GM13976 (cell line): ENCODE results near the gene SSH2.

Source experiments
- DNase-seq: peaks from one replicate; pipeline ENCODE4 v3.0.0; 2012; ENCODE audit warnings: low spot score
- CTCF ChIP-seq: IDR thresholded peaks from 2 replicates; pipeline ENCODE4 v1.5.1; 2012; ENCODE audit warnings: borderline replicate concordance, mild to moderate bottlenecking; ENCODE audit not compliant: insufficient read depth; ENCODE audit errors: extremely low read depth, missing control alignments, control extremely low read depth
- in situ Hi-C: fragments of 300-500 bp; cut with MboI; formaldehyde crosslinking; loops from one replicate; pipeline ENCODE4 v1.12.0; 2022; ENCODE audit warnings: low sequenced_read_pairs, mixed read lengths, inconsistent platforms; ENCODE audit not compliant: unreplicated experiment

The SSH2 gene

GRCh38 chr17:29892201-29892600, 37.8 kb downstream of the SSH2 start:
- in situ Hi-C loops = no loop called here
- no peak for TF ChIP-seq CTCF
- no peak for DNase-seq

GRCh38 chr17:29891131-29891530, 38.9 kb downstream of the SSH2 start:
- TF ChIP-seq CTCF = no peak
- in situ Hi-C loops = no loop called here
- DNase-seq = no peak

- TF ChIP-seq CTCF = no peak
- in situ Hi-C loops = no loop called here
- no peak for DNase-seq
These were observed 44.9 kb downstream of the SSH2 start for GRCh38 chr17:29885031-29885640.

DNA sequence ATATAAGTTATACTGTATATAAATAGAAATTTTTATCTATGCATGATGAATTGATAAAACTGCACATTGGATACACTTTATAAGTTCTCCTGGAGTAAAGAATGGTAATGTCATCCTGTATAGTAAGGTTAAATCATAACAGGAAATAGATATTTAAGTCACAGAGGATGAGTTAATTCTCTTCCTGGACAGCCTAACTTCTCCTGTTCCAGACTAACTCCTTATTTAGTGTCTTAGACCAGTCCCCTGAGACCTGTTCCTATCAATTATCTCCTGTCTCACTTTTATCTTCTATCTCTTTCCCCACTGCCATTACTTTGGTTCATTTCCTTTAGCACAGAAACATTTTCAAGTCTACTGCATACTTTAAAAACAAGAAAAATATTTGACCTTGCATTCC, 46.5 kb downstream of the SSH2 start:
- no peak for TF ChIP-seq CTCF
- DNase-seq = no peak
- in situ Hi-C loops = no loop called here

- TF ChIP-seq CTCF = no peak
- in situ Hi-C loops = no loop called here
- no peak for DNase-seq
These were observed 48.8 kb downstream of the SSH2 start for GRCh38 chr17:29881256-29881655.

GRCh38 chr17:29880031-29880430, 50.0 kb downstream of the SSH2 start:
- TF ChIP-seq CTCF = no peak
- in situ Hi-C loops = no loop called here
- DNase-seq = no peak
